Germinal center (tissue), 1 donor: ENCODE data around the gene TMEM41B.
"Not testable (repeated sequence)": the region's sequence is repeated elsewhere in the genome, so short reads cannot be mapped to it uniquely, and the experiment has no call there.

ENCODE experiments used
- DNase-seq: peaks from one replicate; pipeline ENCODE4 v3.0.0; 2012; ENCODE audit warnings: mixed read lengths, low spot score

The TMEM41B gene

GRCh38 chr11:9259981-9260837, 54.2 kb downstream of the TMEM41B start:
- no peak for DNase-seq

GRCh38 chr11:9258279-9258678, 56.1 kb downstream of the TMEM41B start:
- not testable (repeated sequence) for DNase-seq

- no peak for DNase-seq
Measured at GRCh38 chr11:9254416-9254815, 60.0 kb downstream of the TMEM41B start.

- DNase-seq = no peak
Measured at GRCh38 chr11:9253086-9253485, 61.3 kb downstream of the TMEM41B start.

GRCh38 chr11:9251311-9251710, 63.1 kb downstream of the TMEM41B start:
- DNase-seq = no peak

- DNase-seq = no peak
Measured at GRCh38 chr11:9250139-9250582, 64.2 kb downstream of the TMEM41B start.

- DNase-seq = no peak
Measured at GRCh38 chr11:9249252-9249651, 65.1 kb downstream of the TMEM41B start.

- DNase-seq = no peak
Measured at GRCh38 chr11:9247863-9248262, 66.5 kb downstream of the TMEM41B start.

GRCh38 chr11:9236242-9236641, 78.2 kb downstream of the TMEM41B start:
- DNase-seq = not testable (repeated sequence)

- no peak for DNase-seq
Measured at GRCh38 chr11:9232482-9232881, 81.9 kb downstream of the TMEM41B start.

GRCh38 chr11:9231848-9232177, 82.6 kb downstream of the TMEM41B start:
- DNase-seq = no peak
